Measurements from ENCODE around the gene LMO1.

The LMO1 gene

DNA sequence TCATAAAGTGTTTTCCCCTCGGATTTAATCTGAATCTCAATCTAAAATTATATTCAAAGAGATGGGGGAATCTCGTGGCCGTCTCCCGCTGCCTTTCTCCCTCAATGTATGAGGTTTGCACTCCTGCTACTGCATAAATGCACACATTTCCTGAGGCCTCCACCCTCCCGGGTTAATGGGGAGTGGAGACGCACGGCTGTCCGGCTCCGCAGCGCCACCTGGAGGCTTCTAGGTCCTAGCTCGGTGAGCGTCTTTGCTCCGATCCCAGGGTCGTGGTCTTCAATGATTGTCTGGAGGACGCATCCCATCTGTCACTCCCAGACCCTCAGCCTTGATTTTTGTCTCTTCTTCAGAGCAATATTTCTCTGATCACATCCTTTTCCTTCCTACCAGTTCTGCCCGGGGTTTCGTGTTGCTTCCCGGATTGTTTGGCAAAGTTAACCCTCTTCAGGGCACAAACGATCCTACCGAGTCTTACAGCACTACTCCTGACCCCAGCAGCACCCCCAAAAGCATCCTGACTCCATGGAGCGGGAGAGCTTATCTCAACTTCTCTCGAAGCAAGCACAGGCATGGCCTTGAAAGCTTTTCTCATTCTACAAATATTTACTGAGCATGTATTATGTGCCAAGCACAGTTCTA is at the start of gene LMO1:
TSS of gene LMO1 (minus strand) at position 110 of the 642 bp plus-strand sequence. CDS start 516 bp downstream, outside the sequence.
- Histone ChIP-seq H3K4me3 (peak within 1 kb of the TSS; percentile 35), H3K27me3 (ENCODE audit: low read depth) (peaks cover 17% of the 10 kb centered on the region), H3K4me1 (peaks cover 11% of the 10 kb centered on the region), H3K36me3 (replicated peaks) (no peaks in the 10 kb centered on the region), H3K9me3 (no peaks in the 10 kb centered on the region)
- DNase-seq (ENCODE audit: low spot score in 2 of 2): peak; percentile 82 to 94
- in situ Hi-C loops (cut with MboI; ENCODE audit: low sequenced_read_pairs): no loop called here

DNA sequence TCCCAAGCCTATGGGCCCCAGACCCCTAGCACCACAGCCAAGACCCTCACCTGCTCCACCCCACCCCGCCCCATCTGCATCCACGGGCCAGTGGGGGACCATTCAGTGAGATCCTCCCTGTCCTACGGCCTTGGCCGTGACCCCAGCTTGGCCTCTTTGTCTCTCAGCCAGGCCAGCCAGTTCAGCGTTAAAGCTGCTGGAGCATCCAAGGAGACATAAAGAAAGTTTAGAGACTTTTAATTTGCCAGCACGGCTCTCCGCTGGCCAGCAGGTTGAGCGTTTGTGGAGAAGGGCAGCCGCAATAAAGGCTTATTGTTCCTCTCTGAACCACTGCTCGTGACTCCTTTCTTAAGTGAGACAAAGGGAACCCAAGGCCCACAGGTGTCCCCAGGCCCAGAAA is 49.3 kb upstream of the LMO1 start:
- no peak for DNase-seq (ENCODE audit: low spot score in 2 of 2)
- Histone ChIP-seq H3K36me3 (replicated peaks) (no peaks in the 10 kb centered on the region), H3K4me3 (no peak overlapping the region), H3K4me1 (no peaks in the 10 kb centered on the region), H3K27me3 (ENCODE audit: low read depth) (no peaks in the 10 kb centered on the region; the same call in 1 of the 2 replicates), H3K9me3 (no peaks in the 10 kb centered on the region)
- in situ Hi-C loops (cut with MboI; ENCODE audit: low sequenced_read_pairs): no loop called here

DNA sequence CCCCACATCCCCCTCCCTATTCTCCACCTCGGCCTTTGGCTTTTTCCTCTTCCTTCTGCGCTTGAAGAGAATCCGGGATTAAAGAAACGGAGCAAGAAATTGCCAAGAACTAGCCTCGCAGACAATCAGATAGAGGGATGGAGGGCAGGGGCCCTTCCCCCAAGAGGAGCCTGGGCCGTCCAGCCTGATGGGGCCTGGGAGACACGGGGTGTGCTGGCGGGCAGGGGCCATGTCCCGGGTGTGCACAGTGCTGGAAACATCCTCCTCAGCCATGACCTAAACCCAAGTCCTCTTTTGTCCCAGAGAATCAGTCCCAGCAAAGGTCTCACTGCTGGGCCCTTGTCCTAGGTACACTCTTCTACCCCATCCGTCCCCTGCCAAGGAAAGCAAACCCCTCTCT is 47.7 kb upstream of the LMO1 start:
- in situ Hi-C loops (cut with MboI; ENCODE audit: low sequenced_read_pairs): no loop called here
- no peaks in the 10 kb centered on the region for H3K9me3 ChIP-seq
- DNase-seq (ENCODE audit: low spot score in 2 of 2): no peak

GRCh38 chr11:8310743-8311298 is 47.1 kb upstream of the LMO1 start:
- DNase-seq (ENCODE audit: low spot score in 2 of 2): no peak
- no peak overlapping the region for H3K4me3 ChIP-seq
- H3K4me1 ChIP-seq: no peaks in the 10 kb centered on the region
- no peaks in the 10 kb centered on the region for H3K27me3 ChIP-seq (ENCODE audit: low read depth)
- in situ Hi-C loops (cut with MboI; ENCODE audit: low sequenced_read_pairs): no loop called here
- no peaks in the 10 kb centered on the region for H3K36me3 ChIP-seq (replicated peaks)
- no peaks in the 10 kb centered on the region for H3K9me3 ChIP-seq

More for the DNA sequence above, 47.7 kb upstream of the LMO1 start:
- H3K36me3 ChIP-seq (replicated peaks): no peaks in the 10 kb centered on the region
- no peak overlapping the region for H3K4me3 ChIP-seq
- no peaks in the 10 kb centered on the region for H3K4me1 ChIP-seq
- H3K27me3 ChIP-seq (ENCODE audit: low read depth): no peaks in the 10 kb centered on the region; the same call in 1 of the 2 replicates

DNA sequence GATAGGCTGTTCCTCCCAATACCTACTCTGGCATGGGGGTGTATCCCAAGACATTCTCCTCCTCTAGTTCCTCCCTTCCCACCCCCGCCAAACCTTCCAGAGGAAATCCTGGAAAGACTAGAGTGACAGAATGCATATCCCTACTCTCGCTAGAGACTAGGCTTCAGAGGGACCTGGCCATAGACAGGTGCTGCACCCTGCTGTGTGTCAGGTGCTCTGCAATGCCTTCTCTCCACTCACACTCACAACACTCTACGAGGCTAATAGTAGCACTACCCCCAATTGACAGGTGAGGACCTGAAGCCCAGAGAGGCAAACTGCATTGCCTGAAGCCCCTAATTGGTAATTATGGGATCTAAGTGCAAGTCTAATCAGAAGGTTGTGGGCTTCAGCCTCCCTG is 46.2 kb upstream of the LMO1 start:
- Histone ChIP-seq H3K4me3 (no peak overlapping the region), H3K4me1 (no peaks in the 10 kb centered on the region), H3K27me3 (ENCODE audit: low read depth) (no peaks in the 10 kb centered on the region), H3K9me3 (no peaks in the 10 kb centered on the region), H3K36me3 (replicated peaks) (no peaks in the 10 kb centered on the region)
- in situ Hi-C loops (cut with MboI; ENCODE audit: low sequenced_read_pairs): no loop called here
- DNase-seq (ENCODE audit: low spot score in 2 of 2): no peak

GRCh38 chr11:8309311-8309710 is 45.6 kb upstream of the LMO1 start:
- no peak overlapping the region for H3K4me3 ChIP-seq
- no peaks in the 10 kb centered on the region for H3K9me3 ChIP-seq
- DNase-seq (ENCODE audit: low spot score in 2 of 2): no peak
- H3K36me3 ChIP-seq (replicated peaks): no peaks in the 10 kb centered on the region
- H3K27me3 ChIP-seq (ENCODE audit: low read depth): no peaks in the 10 kb centered on the region
- no peaks in the 10 kb centered on the region for H3K4me1 ChIP-seq
- in situ Hi-C loops (cut with MboI; ENCODE audit: low sequenced_read_pairs): no loop called here

DNA sequence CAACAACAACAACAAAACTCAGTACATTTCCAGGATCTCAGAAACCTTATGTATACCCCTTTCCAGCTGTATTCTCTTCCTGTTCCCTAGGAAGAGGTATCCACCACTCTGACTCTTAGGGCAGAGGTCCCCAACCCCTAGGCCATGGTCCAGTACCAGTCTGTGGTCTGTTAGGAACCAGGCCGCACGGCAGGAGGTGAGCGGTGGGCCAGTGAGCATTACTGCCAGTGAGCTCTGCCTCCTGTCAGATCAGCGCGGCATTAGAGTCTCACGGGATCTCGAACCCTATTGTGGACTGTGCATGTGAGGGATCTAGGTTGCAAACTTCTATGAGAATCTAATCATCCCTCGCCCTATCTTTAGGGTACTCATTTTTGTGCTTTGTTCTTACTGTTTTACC is 43.9 kb upstream of the LMO1 start:
- in situ Hi-C loops (cut with MboI; ENCODE audit: low sequenced_read_pairs): no loop called here
- Histone ChIP-seq H3K27me3 (ENCODE audit: low read depth) (no peaks in the 10 kb centered on the region), H3K4me1 (no peaks in the 10 kb centered on the region), H3K4me3 (no peak overlapping the region), H3K9me3 (no peaks in the 10 kb centered on the region; the same call in 1 of the 2 replicates), H3K36me3 (replicated peaks) (no peaks in the 10 kb centered on the region)
- DNase-seq (ENCODE audit: low spot score in 2 of 2): no peak

GRCh38 chr11:8301622-8302021 is 37.9 kb upstream of the LMO1 start:
- Histone ChIP-seq H3K36me3 (replicated peaks) (no peaks in the 10 kb centered on the region), H3K27me3 (ENCODE audit: low read depth) (no peaks in the 10 kb centered on the region), H3K9me3 (no peaks in the 10 kb centered on the region; the same call in 1 of the 2 replicates), H3K4me3 (no peak overlapping the region), H3K4me1 (no peaks in the 10 kb centered on the region)
- in situ Hi-C loops (cut with MboI; ENCODE audit: low sequenced_read_pairs): no loop called here
- no peak for DNase-seq (ENCODE audit: low spot score in 2 of 2)

GRCh38 chr11:8298801-8299786 is 35.4 kb upstream of the LMO1 start:
- no peak for DNase-seq (ENCODE audit: low spot score in 2 of 2)
- Histone ChIP-seq H3K4me3 (no peak overlapping the region), H3K9me3 (no peaks in the 10 kb centered on the region; the same call in 1 of the 2 replicates), H3K27me3 (ENCODE audit: low read depth) (no peaks in the 10 kb centered on the region), H3K36me3 (replicated peaks) (no peaks in the 10 kb centered on the region), H3K4me1 (no peaks in the 10 kb centered on the region)
- in situ Hi-C loops (cut with MboI; ENCODE audit: low sequenced_read_pairs): no loop called here

DNA sequence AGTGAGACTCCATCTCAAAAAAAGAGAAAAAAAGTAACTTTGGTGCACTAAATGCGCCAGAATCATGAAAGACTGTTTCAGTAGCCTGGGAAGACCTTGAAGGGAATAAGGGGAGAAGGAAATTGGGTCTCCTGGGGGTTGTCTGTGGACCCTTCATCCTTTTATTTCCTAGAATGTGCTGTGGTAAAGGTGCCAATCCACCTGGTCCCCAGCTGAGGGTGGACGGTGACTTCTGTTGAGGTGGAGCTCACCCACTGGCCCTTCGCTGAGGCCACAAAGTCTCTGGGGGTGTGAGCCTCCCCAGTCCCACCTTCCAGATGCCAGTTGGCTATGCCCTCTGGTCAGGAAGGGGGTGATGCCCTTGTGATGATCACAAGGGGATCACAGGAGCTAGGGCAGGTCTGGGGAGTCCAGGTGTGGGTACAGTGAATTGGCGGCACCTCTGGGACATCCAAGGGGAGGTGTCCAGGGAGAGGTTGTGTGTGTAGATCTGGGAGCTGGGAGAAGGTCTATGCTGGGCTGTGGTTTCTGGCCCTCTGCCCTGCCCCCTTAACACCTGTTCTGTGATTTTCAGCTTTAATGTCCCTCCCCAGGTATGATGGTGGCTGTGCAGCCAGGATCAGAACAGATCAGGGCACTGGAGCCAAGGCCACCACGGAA is 34.2 kb upstream of the LMO1 start:
- H3K27me3 ChIP-seq (ENCODE audit: low read depth): no peaks in the 10 kb centered on the region
- H3K36me3 ChIP-seq (replicated peaks): no peaks in the 10 kb centered on the region
- no peaks in the 10 kb centered on the region for H3K4me1 ChIP-seq
- no peak overlapping the region for H3K4me3 ChIP-seq
- no peak for DNase-seq (ENCODE audit: low spot score in 2 of 2)
- in situ Hi-C loops (cut with MboI; ENCODE audit: low sequenced_read_pairs): no loop called here
- no peaks in the 10 kb centered on the region for H3K9me3 ChIP-seq

DNA sequence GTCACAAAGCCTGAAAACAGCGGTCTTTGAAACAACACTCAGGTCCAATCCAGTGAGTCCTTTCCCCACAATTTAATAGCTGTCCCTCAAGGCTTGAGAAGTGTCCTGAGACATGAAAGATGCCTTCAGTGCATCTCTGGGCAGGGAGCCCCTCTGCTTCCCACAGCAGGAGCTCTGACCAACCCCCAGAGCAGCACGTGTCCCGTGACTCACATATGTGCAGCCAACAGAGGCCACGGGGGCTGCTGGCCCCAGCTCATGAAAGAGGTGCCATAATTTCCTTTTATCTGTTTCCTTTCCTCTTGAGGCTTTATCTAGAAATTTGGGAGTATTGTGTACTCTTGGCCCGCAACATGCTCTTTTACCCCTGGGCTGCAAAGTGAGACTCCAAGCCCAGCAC is 33.2 kb upstream of the LMO1 start:
- no peaks in the 10 kb centered on the region for H3K36me3 ChIP-seq (replicated peaks)
- H3K4me3 ChIP-seq: no peak overlapping the region
- no peaks in the 10 kb centered on the region for H3K27me3 ChIP-seq (ENCODE audit: low read depth)
- H3K4me1 ChIP-seq: no peaks in the 10 kb centered on the region
- H3K9me3 ChIP-seq: no peaks in the 10 kb centered on the region
- in situ Hi-C loops (cut with MboI; ENCODE audit: low sequenced_read_pairs): no loop called here
- no peak for DNase-seq (ENCODE audit: low spot score in 2 of 2)

GRCh38 chr11:8296038-8296649 is 32.5 kb upstream of the LMO1 start:
- H3K4me3 ChIP-seq: no peak overlapping the region

GRCh38 chr11:8294251-8294935 is 30.7 kb upstream of the LMO1 start:
- no peak for DNase-seq (ENCODE audit: low spot score in 2 of 2)
- H3K36me3 ChIP-seq (replicated peaks): no peaks in the 10 kb centered on the region
- no peaks in the 10 kb centered on the region for H3K9me3 ChIP-seq
- in situ Hi-C loops (cut with MboI; ENCODE audit: low sequenced_read_pairs): no loop called here
- no peak overlapping the region for H3K4me3 ChIP-seq
- peaks cover 8% of the 10 kb centered on the region for H3K4me1 ChIP-seq
- H3K27me3 ChIP-seq (ENCODE audit: low read depth): no peaks in the 10 kb centered on the region

More at GRCh38 chr11:8296038-8296649, 32.5 kb upstream of the LMO1 start:
- in situ Hi-C loops (cut with MboI; ENCODE audit: low sequenced_read_pairs): no loop called here
- no peaks in the 10 kb centered on the region for H3K4me1 ChIP-seq
- no peaks in the 10 kb centered on the region for H3K27me3 ChIP-seq (ENCODE audit: low read depth)
- DNase-seq (ENCODE audit: low spot score in 2 of 2): no peak
- no peaks in the 10 kb centered on the region for H3K36me3 ChIP-seq (replicated peaks)
- no peaks in the 10 kb centered on the region for H3K9me3 ChIP-seq

All from HAP-1 (cell line).